K562 (cell line): Measurements from ENCODE around the gene PFKP. TPM values are rescaled to one million over a fixed set of nuclear protein-coding genes. Genes with fewer than 3 reads are reported as not detected.

ENCODE experiments used
- BCOR ChIP-seq: fragments of 450-650 bp; IDR thresholded peaks from 2 replicates; pipeline ENCODE4 v1.6.1; 2016
- CBX8 ChIP-seq: fragments of 200-600 bp; sonication (generic); IDR thresholded peaks from 2 replicates; pipeline ENCODE4 v1.6.1; 2012; ENCODE audit warnings: borderline replicate concordance, mixed run types, low read depth, mild to moderate bottlenecking, moderate library complexity, mixed read lengths, low read length, control low read depth, inconsistent platforms; ENCODE audit not compliant: poor library complexity, severe bottlenecking; ENCODE audit errors: extremely low read depth
- CXXC5 ChIP-seq: fragments of 250-450 bp; sonication (Bioruptor Pico); IDR thresholded peaks from 2 replicates; pipeline ENCODE4 v1.8.0; 2022; ENCODE audit warnings: inconsistent platforms, mild to moderate bottlenecking, moderate library complexity
- MBD2 ChIP-seq: sonication (generic); IDR thresholded peaks from 2 replicates; pipeline ENCODE4 v1.6.1; 2016; ENCODE audit warnings: low read depth, borderline replicate concordance
- MEF2D ChIP-seq: conservative IDR thresholded peaks from 2 replicates; pipeline ENCODE4 v1.6.1; 2016; ENCODE audit warnings: low read depth, missing genetic modification characterization, missing compliant biosample characterization
- MTA3 ChIP-seq: fragments of 450-650 bp; formaldehyde crosslinking; IDR thresholded peaks from 2 replicates; pipeline ENCODE4 v1.6.1; 2017; ENCODE audit warnings: mild to moderate bottlenecking, borderline replicate concordance
- NCOA1 ChIP-seq: fragments of 450-650 bp; IDR thresholded peaks from 2 replicates; pipeline ENCODE4 v1.6.1; 2016; ENCODE audit warnings: low read depth
- PHF20 ChIP-seq: fragments of 450-650 bp; IDR thresholded peaks from 2 replicates; pipeline ENCODE4 v1.6.1; 2018; ENCODE audit not compliant: partially characterized antibody
- PYGO2 ChIP-seq: fragments of 450-650 bp; IDR thresholded peaks from 2 replicates; pipeline ENCODE4 v1.6.1; 2016; ENCODE audit warnings: mild to moderate bottlenecking, missing genetic modification characterization, moderate library complexity, missing compliant biosample characterization
- SMARCB1 ChIP-seq: IDR thresholded peaks from 2 replicates; pipeline ENCODE4 v1.6.1; 2011; ENCODE audit warnings: improper control_type of control experiment, low read depth; ENCODE audit not compliant: insufficient read length
- SREBF2 ChIP-seq: sonication (generic); formaldehyde crosslinking; IDR thresholded peaks from 2 replicates; pipeline ENCODE4 v1.4.0; 2020; ENCODE audit warnings: mild to moderate bottlenecking, missing genetic modification reagents
- TFAM ChIP-seq: fragments of 250-450 bp; sonication (Bioruptor Pico); conservative IDR thresholded peaks from 2 replicates; pipeline ENCODE4 v1.5.0; 2021; ENCODE audit warnings: mild to moderate bottlenecking, moderate library complexity
- ZBTB43 ChIP-seq: sonication (generic); formaldehyde crosslinking; IDR thresholded peaks from 2 replicates; pipeline ENCODE4 v1.8.0; 2023; ENCODE audit warnings: mild to moderate bottlenecking, missing genetic modification reagents
- ZNF431 ChIP-seq: sonication (generic); formaldehyde crosslinking; IDR thresholded peaks from 2 replicates; pipeline ENCODE4 v1.8.0; 2022; ENCODE audit warnings: mild to moderate bottlenecking, missing genetic modification reagents
- ZNF79 ChIP-seq: fragments of 250-450 bp; sonication (Bioruptor Pico); IDR thresholded peaks from 2 replicates; pipeline ENCODE4 v1.4.0; 2020; ENCODE audit warnings: low read depth, mild to moderate bottlenecking, moderate library complexity
- polyA plus RNA-seq, 8 experiments: library from polyadenylated mRNA; depleted of rRNA in 4 of 8; stranded (reverse) in 5 of 8; unstranded in 3 of 8; fragments of >200 nt; fragmentation: Nextera tagmentation in 2 of 8; fragmentation: Illumina TruSeq in 1 of 8; extraction: Ambion mirVana in 2 of 8; extraction: Trizol in 1 of 8; gene quantifications; 2 replicates each; pipeline versions ENCODE4 v1.2.1 to v1.2.3, GENCODE V29; 2011 to 2014; ENCODE audit warnings: inconsistent platforms in 1 of 8, missing spikeins in 1 of 8
- total RNA-seq, 7 experiments: library from RNA; depleted of rRNA in 6 of 7; stranded (reverse); fragments of >200 nt in 6 of 7; fragmentation: Illumina TruSeq in 2 of 7; extraction: Trizol in 2 of 7; gene quantifications; 2 replicates each; pipeline versions ENCODE4 v1.2.1 to v1.2.3, GENCODE V29; 2011 to 2021; ENCODE audit warnings: low replicate concordance in 1 of 7
- TF ChIP-seq, protein P1 (sequence below): sonication (generic); formaldehyde crosslinking; IDR thresholded peaks from 2 replicates; pipeline ENCODE4 v1.9.0; 2022; ENCODE audit warnings: mild to moderate bottlenecking, missing genetic modification reagents
- TF ChIP-seq, protein P2 (sequence below): fragments of 250-450 bp; sonication (Bioruptor Pico); IDR thresholded peaks from 2 replicates; pipeline ENCODE4 v1.4.0; 2020; ENCODE audit warnings: mild to moderate bottlenecking
- TF ChIP-seq, protein P3 (sequence below): fragments of 250-450 bp; sonication (Bioruptor Pico); IDR thresholded peaks from 2 replicates; pipeline ENCODE4 v1.5.0; 2022; ENCODE audit warnings: mild to moderate bottlenecking
- TF ChIP-seq, protein P4 (sequence below): fragments of 150-350 bp; conservative IDR thresholded peaks from 2 replicates; pipeline ENCODE4 v1.6.1; 2014; ENCODE audit warnings: low read length

PFKP gene
- total and polyA plus RNA-seq, 9 of the 15 experiments (the other 6 are each of a cell fraction or from before 2014, with no cell fraction given), result 23.5 to 116 (median 62.1) TPM

DNA sequence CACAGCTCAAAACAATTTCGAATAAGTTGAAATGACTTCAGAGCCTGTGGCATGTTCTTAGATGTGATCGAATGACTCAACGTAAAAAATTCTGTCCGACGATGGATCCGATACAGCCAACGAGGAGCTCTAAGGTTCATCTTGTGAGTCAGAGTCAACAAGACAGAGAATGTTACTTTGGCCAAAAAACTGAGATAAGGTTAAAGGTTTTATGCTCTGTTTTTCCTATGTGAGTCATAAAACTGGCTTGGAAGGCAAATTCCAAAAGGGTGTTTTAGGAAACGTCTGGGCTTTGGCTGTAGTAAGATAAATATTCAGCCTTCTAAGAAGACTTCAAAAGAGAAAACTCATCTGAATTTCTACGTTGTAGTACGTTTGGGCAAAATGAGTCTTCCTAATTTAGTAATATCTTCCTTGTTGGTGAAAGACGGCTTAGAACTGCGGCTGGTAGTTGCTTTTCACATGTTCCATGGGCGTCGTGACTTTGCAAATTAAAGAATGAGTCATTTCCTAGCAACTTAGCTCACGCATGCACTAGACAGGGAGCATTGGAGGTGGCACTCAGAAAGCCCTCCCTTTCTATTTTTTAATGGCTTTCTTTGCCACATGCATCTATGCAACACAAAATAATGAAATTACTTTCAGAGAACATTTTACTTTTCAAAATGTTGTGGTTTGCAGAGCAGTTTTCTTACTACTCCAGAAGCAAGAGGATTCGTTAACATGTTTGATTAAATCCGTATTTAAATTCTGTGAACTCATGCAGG is 28.2 kb downstream of the PFKP start (continued):
- TF ChIP-seq CBX8 (no peak), ZBTB43 (CRISPR knock-in tag) (no peak), BCOR (no peak), TFAM (CRISPR knock-in tag) (no peak), CXXC5 (peak; percentile 31; the same call in 1 of the 2 replicates), MBD2 (0 out of 2 replicates have a peak, but pooled peaks have one; percentile 20), MEF2D (tag) (no peak; the same call in 1 of the 2 replicates), PYGO2 (tag) (no peak), PHF20 (peak; percentile 10), ZNF431 (CRISPR knock-in tag) (no peak), MTA3 (0 out of 2 replicates have a peak, but pooled peaks have one; percentile 48), SMARCB1 (peak; percentile 85), ZNF79 (CRISPR knock-in tag) (no peak), NCOA1 (0 out of 2 replicates have a peak, but pooled peaks have one; percentile 40), SREBF2 (CRISPR knock-in tag) (no peak)
- TF ChIP-seq, protein P1, sequence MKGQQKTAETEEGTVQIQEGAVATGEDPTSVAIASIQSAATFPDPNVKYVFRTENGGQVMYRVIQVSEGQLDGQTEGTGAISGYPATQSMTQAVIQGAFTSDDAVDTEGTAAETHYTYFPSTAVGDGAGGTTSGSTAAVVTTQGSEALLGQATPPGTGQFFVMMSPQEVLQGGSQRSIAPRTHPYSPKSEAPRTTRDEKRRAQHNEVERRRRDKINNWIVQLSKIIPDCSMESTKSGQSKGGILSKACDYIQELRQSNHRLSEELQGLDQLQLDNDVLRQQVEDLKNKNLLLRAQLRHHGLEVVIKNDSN, result no peak
- TF ChIP-seq, protein P2, sequence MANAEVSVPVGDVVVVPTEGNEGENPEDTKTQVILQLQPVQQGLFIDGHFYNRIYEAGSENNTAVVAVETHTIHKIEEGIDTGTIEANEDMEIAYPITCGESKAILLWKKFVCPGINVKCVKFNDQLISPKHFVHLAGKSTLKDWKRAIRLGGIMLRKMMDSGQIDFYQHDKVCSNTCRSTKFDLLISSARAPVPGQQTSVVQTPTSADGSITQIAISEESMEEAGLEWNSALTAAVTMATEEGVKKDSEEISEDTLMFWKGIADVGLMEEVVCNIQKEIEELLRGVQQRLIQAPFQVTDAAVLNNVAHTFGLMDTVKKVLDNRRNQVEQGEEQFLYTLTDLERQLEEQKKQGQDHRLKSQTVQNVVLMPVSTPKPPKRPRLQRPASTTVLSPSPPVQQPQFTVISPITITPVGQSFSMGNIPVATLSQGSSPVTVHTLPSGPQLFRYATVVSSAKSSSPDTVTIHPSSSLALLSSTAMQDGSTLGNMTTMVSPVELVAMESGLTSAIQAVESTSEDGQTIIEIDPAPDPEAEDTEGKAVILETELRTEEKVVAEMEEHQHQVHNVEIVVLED, result no peak
- TF ChIP-seq, protein P3, sequence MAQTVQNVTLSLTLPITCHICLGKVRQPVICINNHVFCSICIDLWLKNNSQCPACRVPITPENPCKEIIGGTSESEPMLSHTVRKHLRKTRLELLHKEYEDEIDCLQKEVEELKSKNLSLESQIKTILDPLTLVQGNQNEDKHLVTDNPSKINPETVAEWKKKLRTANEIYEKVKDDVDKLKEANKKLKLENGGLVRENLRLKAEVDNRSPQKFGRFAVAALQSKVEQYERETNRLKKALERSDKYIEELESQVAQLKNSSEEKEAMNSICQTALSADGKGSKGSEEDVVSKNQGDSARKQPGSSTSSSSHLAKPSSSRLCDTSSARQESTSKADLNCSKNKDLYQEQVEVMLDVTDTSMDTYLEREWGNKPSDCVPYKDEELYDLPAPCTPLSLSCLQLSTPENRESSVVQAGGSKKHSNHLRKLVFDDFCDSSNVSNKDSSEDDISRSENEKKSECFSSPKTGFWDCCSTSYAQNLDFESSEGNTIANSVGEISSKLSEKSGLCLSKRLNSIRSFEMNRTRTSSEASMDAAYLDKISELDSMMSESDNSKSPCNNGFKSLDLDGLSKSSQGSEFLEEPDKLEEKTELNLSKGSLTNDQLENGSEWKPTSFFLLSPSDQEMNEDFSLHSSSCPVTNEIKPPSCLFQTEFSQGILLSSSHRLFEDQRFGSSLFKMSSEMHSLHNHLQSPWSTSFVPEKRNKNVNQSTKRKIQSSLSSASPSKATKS, result no peak
- TF ChIP-seq, protein P4, sequence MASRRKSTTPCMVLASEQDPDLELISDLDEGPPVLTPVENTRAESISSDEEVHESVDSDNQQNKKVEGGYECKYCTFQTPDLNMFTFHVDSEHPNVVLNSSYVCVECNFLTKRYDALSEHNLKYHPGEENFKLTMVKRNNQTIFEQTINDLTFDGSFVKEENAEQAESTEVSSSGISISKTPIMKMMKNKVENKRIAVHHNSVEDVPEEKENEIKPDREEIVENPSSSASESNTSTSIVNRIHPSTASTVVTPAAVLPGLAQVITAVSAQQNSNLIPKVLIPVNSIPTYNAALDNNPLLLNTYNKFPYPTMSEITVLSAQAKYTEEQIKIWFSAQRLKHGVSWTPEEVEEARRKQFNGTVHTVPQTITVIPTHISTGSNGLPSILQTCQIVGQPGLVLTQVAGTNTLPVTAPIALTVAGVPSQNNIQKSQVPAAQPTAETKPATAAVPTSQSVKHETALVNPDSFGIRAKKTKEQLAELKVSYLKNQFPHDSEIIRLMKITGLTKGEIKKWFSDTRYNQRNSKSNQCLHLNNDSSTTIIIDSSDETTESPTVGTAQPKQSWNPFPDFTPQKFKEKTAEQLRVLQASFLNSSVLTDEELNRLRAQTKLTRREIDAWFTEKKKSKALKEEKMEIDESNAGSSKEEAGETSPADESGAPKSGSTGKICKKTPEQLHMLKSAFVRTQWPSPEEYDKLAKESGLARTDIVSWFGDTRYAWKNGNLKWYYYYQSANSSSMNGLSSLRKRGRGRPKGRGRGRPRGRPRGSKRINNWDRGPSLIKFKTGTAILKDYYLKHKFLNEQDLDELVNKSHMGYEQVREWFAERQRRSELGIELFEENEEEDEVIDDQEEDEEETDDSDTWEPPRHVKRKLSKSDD, result no peak
